ENCODE results near the gene CD320.
"Not testable (repeated sequence)": the region's sequence is repeated elsewhere in the genome, so short reads cannot be mapped to it uniquely, and the experiment has no call there.

Gene CD320

GRCh38 chr19:8307965-8308866 lies at the start of gene CD320:
CD320 (minus strand) TSS chr19:8308358; CDS start chr19:8308290, 68 bp downstream.
- peak; percentile 93 for DNase-seq (ENCODE audit: low spot score)

DNA sequence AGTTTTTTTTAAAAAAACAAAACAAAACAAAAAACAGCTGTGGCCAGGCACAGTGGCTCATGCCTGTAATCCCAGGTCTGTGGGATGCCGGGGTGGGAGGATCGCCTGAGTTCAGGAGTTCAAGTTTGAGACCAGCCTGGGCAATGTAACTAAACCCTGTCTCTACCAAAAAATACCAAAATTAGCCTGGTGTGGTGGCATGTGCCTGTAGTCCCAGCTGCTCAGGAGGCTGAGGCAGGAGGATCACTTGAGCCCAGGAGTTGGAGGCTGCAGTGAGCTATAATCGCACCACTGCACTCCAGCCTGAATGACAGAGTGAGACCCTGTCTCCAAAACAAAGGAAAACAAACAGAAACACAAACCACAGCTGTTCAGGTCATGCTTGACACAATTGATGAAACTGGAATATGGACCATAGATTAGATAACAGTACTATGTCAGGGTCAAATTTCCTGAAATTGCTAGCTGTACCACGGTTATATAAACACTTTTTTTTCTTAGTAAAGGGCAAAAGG lies 48.9 kb upstream of the CD320 start:
- no peak for DNase-seq (ENCODE audit: low spot score)

GRCh38 chr19:8355631-8356402 lies 47.7 kb upstream of the CD320 start:
- DNase-seq (ENCODE audit: low spot score) = no peak

DNA sequence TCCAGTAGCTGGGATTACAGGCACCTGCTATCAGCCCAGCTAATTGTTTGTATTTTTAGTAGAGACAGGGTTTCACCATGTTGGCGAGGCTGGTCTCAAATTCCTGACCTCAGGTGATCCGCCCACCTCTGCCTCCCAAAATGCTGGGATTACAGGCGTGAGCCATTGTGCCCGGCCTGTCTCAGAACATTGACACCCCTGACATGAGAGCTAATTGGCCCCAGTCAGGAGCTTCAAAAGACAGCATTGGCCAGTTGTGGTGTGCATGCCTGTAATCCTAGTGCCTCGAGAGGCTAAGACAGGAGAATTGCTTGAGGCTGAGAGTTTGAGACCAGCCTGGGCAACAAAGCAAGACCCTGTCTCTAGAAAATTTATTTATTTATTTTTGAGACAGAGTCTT lies 44.7 kb upstream of the CD320 start:
- not testable (repeated sequence) for DNase-seq (ENCODE audit: low spot score)

- no peak for DNase-seq (ENCODE audit: low spot score)
Observed at GRCh38 chr19:8352134-8352827, 44.1 kb upstream of the CD320 start.

GRCh38 chr19:8349629-8350372 lies 41.6 kb upstream of the CD320 start:
- not testable (repeated sequence) for DNase-seq (ENCODE audit: low spot score)

GRCh38 chr19:8343483-8343844 lies 35.3 kb upstream of the CD320 start:
- no peak for DNase-seq (ENCODE audit: low spot score)

- DNase-seq (ENCODE audit: low spot score) = peak; percentile 97
Observed at GRCh38 chr19:8342684-8343482, 34.7 kb upstream of the CD320 start, which contains the start of gene KANK3. KANK3 (minus strand) TSS chr19:8343262; CDS start chr19:8337828, 5,434 bp downstream.

- no peak for DNase-seq (ENCODE audit: low spot score)
Observed at GRCh38 chr19:8342316-8342683, 34.1 kb upstream of the CD320 start.

- not testable (repeated sequence) for DNase-seq (ENCODE audit: low spot score)
Observed at GRCh38 chr19:8341504-8341903, 33.3 kb upstream of the CD320 start.

DNA sequence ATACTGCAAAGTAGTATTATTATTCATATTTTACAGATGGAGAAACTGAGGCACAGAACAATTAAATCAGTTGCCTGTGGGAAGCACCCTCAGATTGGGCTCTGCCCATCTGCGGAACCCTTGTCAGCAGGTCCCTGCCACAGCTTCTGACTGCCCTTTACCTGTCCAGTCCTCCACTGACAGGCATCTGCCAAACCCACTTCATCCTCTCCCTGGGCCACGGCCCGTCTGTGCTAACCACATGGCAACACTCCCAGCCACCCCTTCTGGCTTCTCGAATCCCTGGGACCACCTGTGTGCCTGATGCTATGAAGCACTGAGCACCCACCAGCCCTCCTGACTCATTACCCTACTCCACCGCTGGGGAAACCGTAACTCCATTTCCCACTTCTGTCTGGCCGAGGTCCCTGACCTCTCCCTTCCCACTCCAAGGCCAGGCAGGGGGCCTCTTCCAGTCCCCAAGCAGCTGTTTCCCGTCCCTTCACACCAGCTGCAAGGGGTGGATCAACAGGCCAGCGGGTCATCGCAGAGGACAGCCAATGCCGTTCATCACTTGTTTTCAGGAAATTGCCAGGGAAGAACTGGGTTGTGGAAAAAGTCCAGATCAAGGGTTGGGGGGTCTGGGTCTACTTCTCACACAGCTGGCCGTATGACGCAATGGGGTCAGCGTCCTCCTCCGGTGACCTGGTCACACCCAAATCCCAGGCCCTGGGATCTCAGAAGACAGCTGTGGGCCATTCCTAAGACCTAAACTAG lies 32.4 kb upstream of the CD320 start:
- no peak for DNase-seq (ENCODE audit: low spot score)

- DNase-seq (ENCODE audit: low spot score) = no peak
Observed at GRCh38 chr19:8338835-8339234, 30.7 kb upstream of the CD320 start.

DNA sequence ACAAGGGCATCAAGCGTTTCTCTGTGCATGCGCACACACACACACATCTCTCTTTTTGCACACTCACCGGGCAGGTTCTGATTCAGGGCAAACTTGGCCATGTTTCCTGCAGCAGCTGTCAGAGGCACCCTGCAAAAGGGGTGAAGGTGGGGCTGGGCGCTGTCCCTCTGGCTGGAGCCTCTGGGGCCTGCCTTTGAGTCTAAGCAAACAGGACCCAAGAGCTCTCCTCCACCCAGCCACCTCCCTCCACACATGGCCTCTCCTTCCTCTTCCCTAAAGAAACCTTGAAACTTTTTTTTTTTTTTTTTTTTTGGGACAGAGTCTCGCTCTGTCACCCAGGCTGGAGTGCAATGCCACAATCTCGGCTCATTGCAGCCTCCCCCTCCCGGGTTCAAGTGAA lies 29.6 kb upstream of the CD320 start:
- no peak for DNase-seq (ENCODE audit: low spot score)

DNA sequence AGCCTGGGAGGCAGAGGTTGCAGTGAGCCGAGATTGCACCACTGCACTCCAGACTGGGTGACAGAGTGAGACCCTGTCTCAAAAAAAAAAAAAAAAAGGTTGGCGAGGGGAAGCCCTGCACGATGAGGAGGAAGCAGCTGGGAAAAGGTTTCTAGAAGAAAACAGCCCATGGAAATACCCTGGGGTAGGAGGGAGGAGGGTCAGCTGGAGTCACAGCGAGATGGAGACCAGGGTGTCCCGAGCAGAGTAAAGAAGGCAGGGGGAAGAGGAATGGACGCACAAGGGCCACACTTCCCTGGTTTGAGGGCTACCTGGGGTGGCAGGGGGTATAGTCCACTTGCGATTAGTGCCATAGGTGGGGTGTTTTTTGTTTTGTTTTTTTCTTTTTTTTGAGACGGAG lies 28.5 kb upstream of the CD320 start:
- DNase-seq (ENCODE audit: low spot score) = no peak

GRCh38 chr19:8336072-8336569 lies 28.0 kb upstream of the CD320 start:
- no peak for DNase-seq (ENCODE audit: low spot score)

DNA sequence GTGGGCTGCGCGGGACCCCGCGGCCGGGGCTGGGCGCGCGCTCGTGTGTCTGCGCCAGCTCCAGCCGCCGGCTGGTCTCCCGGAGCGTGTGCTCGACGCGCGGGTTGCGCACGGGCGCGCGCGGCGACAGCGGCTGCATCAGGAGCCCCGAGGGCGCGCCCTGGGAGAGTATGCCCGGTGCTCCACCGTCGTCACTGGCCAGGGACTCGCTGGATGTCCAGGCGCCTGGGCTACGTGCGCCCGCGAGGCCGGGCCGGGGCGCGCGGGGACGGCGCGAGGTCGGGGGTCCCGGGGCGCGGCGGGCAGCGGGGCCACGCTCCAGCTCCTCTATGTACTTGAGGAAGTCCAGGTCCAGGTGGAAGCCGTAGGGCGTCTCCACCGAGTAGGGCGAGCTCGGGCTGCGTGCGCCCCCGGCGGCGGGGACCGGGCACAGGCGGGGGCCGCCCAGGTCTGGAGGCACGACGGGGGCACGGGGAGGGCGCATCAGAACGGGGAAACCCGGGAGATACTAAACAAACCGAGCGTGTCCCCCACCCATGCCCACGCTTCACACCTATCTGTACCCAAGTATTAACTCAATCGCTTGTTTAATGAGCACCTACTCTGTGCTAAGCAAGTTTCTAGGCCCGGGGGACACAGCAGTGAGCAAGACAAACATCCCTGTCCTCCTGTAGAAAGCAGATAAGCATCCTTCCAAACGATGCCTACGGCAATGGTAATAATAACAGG lies 27.3 kb upstream of the CD320 start:
- DNase-seq (ENCODE audit: low spot score) = peak; percentile 47

- DNase-seq (ENCODE audit: low spot score) = peak; percentile 51
Observed at GRCh38 chr19:8334458-8335342, 26.5 kb upstream of the CD320 start.

Measured in germinal center (tissue), 1 donor.